ENCODE results near the gene SRRM3.

DNA sequence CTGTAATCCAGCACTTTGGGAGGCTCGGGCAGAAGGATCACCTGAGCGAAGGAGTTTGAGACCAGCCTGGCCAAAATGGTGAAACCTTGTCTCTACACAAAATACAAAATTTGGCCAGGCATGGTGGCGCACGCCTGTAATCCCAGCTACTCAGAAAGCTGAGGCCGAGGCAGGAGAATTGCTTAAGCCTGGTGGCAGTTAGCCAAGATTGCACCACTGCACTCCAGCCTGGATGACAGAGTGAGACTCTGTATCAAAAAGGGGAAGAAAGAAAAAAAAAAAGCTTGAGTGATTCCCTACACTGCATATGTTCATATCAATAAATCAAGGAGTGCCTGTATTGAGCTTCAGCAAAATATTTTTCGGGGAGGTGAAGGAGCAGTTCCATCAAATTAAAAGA is 45.8 kb upstream of the SRRM3 start:
- TF ChIP-seq CTCF (IDR thresholded peaks at IDR 0.05) (no peak), POLR2AphosphoS5 (IDR thresholded peaks at IDR 0.05) (no peak), POLR2A (IDR thresholded peaks at IDR 0.05) (no peak), EP300 (IDR thresholded peaks at IDR 0.05) (no peak)

All from stomach (tissue), 4 donors.